Vagina (tissue), 2 donors: Measurements from ENCODE around the gene SSR1. TPM values are rescaled to one million over a fixed set of nuclear protein-coding genes. Genes with fewer than 3 reads are reported as not detected.

Experiments used
- DNase-seq, 2 donors: peaks; one replicate each; pipeline ENCODE4 v3.0.0-alpha.2; 2017; ENCODE audit errors: extremely low spot score in 2 of 2
- H3K27ac ChIP-seq: fragments of 200-600 bp; sonication (generic); one replicate; pipeline ENCODE4 v1.5.1; 2019
- H3K27me3 ChIP-seq: fragments of 200-600 bp; sonication (generic); one replicate; pipeline ENCODE4 v1.5.1; 2019
- H3K36me3 ChIP-seq, 2 donors: fragments of 200-600 bp; sonication (generic); one replicate each; pipeline ENCODE4 v1.5.1; 2017 to 2019
- H3K4me1 ChIP-seq: fragments of 200-600 bp; sonication (generic); one replicate; pipeline ENCODE4 v1.5.1; 2019
- H3K4me3 ChIP-seq, 2 donors: fragments of 200-600 bp; sonication (generic); 1 replicate in 1 of 2; 2 replicates in 1 of 2; pipeline ENCODE4 v1.5.1; 2016 to 2019
- H3K9me3 ChIP-seq: fragments of 200-600 bp; sonication (generic); one replicate; pipeline ENCODE4 v1.5.1; 2019
- CTCF ChIP-seq, 3 experiments: fragments of 450-650 bp in 2 of 3; fragments of 200-600 bp in 1 of 3; sonication (generic) in 1 of 3; IDR thresholded peaks; one replicate each; pipeline ENCODE4 v1.5.1; 2017 to 2019; ENCODE audit warnings: antibody characterized with exemption in 3 of 3, mild to moderate bottlenecking in 2 of 3, moderate library complexity in 2 of 3
- POLR2A ChIP-seq, 2 donors: fragments of 450-650 bp; IDR thresholded peaks; one replicate each; pipeline ENCODE4 v1.6.1; 2017; ENCODE audit warnings: antibody characterized with exemption in 2 of 2, mild to moderate bottlenecking in 2 of 2, moderate library complexity in 2 of 2
- intact Hi-C: fragments of 100-400 bp; cut with DNase I; formaldehyde crosslinking; loops from one replicate; pipeline ENCODE4 v1.15.1; 2023
- total RNA-seq: library from RNA; depleted of rRNA; stranded (reverse); fragments of >200 nt; gene quantifications from one replicate; pipeline ENCODE4 v1.2.3, GENCODE V29; 2016

The SSR1 gene
- total RNA-seq, 1 donor from 2014 or later, result 48.1 TPM

- H3K27me3 ChIP-seq, result no peaks in the 10 kb centered on the region
- intact Hi-C loops, result no loop called here
- H3K9me3 ChIP-seq, result no peaks in the 10 kb centered on the region
- no peak overlapping the region for H3K27ac ChIP-seq
- DNase-seq, result no peak
- H3K4me1 ChIP-seq, result peaks cover 44% of the 10 kb centered on the region
- TF ChIP-seq CTCF (IDR thresholded peaks at IDR 0.05) (no peak), POLR2A (IDR thresholded peaks at IDR 0.05) (no peak)
- H3K4me3 ChIP-seq, result no peak overlapping the region
- H3K36me3 ChIP-seq, result peaks cover 0 to 5% of the 10 kb centered on the region in 2 donors
Observed at GRCh38 chr6:7218406-7218988, 94.5 kb downstream of the SSR1 start.

Other genes starting within 250 kb of the SSR1 start
- gene RREB1, start 205.2 kb downstream of the SSR1 start, total RNA-seq, result 57.2 TPM
- not detected for gene CAGE1, start 76.5 kb upstream of the SSR1 start, total RNA-seq
- gene RIOK1, start 76.6 kb upstream of the SSR1 start, total RNA-seq, result 21.6 TPM
- gene DSP, start 228.5 kb upstream of the SSR1 start, total RNA-seq, result 802 TPM